B cell (primary cell): ENCODE results near the gene CLINT1. TPM values are rescaled to one million over a fixed set of nuclear protein-coding genes. Genes with fewer than 3 reads are reported as not detected.

Experiments used
- ATAC-seq: fragments of 200-7000 bp; cut with Tn5 transposase; one replicate; pipeline ENCODE4 v1.10.0; 2021; ENCODE audit warnings: low read depth, mild to moderate bottlenecking, moderate number of reproducible peaks, moderate library complexity
- CTCF ChIA-PET: fragments of 350-600 bp; sonication (Branson Sonifier 250); formaldehyde crosslinking; loops from one replicate; lab custom pipeline; 2021; ENCODE audit warnings: antibody characterized with exemption, inconsistent platforms; lab: Charles Lee
- POLR2A ChIA-PET: fragments of 350-600 bp; sonication (Branson Sonifier 250); formaldehyde crosslinking; loops from one replicate; lab custom pipeline; 2021; ENCODE audit warnings: antibody characterized with exemption; lab: Charles Lee
- DNase-seq: peaks from one replicate; pipeline ENCODE4 v3.0.0; 2013
- H2AFZ ChIP-seq: 2 replicates; pipeline ENCODE4 v1.6.1; 2012; ENCODE audit warnings: mild to moderate bottlenecking, low read depth, low read length; ENCODE audit not compliant: insufficient read depth, poor library complexity, severe bottlenecking
- H3K27ac ChIP-seq, 2 donors: 1 replicate in 1 of 2; 2 replicates in 1 of 2; pipeline ENCODE4 v1.5.1; 2012 to 2013; ENCODE audit warnings: low read length in 2 of 2, mild to moderate bottlenecking in 2 of 2, moderate library complexity in 1 of 2
- H3K27me3 ChIP-seq, 4 experiments: fragments of 200-600 bp in 1 of 4; sonication (generic) in 1 of 4; replicated peaks in 1 of 4; 1 replicate in 2 of 4; 2 replicates in 2 of 4; pipeline versions ENCODE4 v1.6.1 to v1.7.0; 2013 to 2016; ENCODE audit warnings: low read length in 3 of 4, mild to moderate bottlenecking in 2 of 4, mixed read lengths in 1 of 4, moderate library complexity in 1 of 4; ENCODE audit not compliant: insufficient read depth in 4 of 4, control insufficient read depth in 3 of 4; ENCODE audit errors: control extremely low read depth in 1 of 4
- H3K36me3 ChIP-seq, 2 experiments: replicated peaks in 1 of 2; 1 replicate in 1 of 2; 2 replicates in 1 of 2; pipeline versions ENCODE4 v1.6.1 to v1.7.1; 2013; ENCODE audit warnings: low read length in 1 of 2; ENCODE audit not compliant: insufficient read depth in 2 of 2, control insufficient read depth in 1 of 2; ENCODE audit errors: control extremely low read depth in 1 of 2, extremely low read depth in 1 of 2
- H3K4me1 ChIP-seq, 2 donors: fragments of 200-600 bp in 1 of 2; sonication (generic) in 1 of 2; 1 replicate in 1 of 2; 2 replicates in 1 of 2; pipeline versions ENCODE4 v1.5.1 to v1.6.1; 2013 to 2017; ENCODE audit warnings: low read length in 2 of 2; ENCODE audit not compliant: control insufficient read depth in 2 of 2, insufficient read depth in 2 of 2
- H3K4me2 ChIP-seq: replicated peaks from 2 replicates; pipeline ENCODE3; 2012; ENCODE audit warnings: mild to moderate bottlenecking, low read depth, low read length; ENCODE audit not compliant: poor library complexity, severe bottlenecking
- H3K4me3 ChIP-seq, 5 experiments: fragments of 200-600 bp in 1 of 5; sonication (generic) in 1 of 5; 1 replicate in 3 of 5; 2 replicates in 2 of 5; pipeline versions ENCODE4 v1.5.1 to v1.7.0; 2011 to 2016; ENCODE audit warnings: low read length in 4 of 5, mild to moderate bottlenecking in 4 of 5, low read depth in 2 of 5, control low read depth in 1 of 5, moderate library complexity in 1 of 5; ENCODE audit not compliant: insufficient read depth in 1 of 5; ENCODE audit errors: control extremely low read depth in 1 of 5, extremely low read depth in 1 of 5
- H3K79me2 ChIP-seq: fragments of 200-600 bp; sonication (generic); one replicate; pipeline ENCODE4 v1.6.0; 2016; ENCODE audit warnings: low read length; ENCODE audit not compliant: control insufficient read depth, insufficient read depth
- H3K9ac ChIP-seq: fragments of 200-600 bp; sonication (generic); 2 replicates; pipeline ENCODE4 v1.6.1; 2017; ENCODE audit warnings: mild to moderate bottlenecking, low read length, moderate library complexity
- H3K9me3 ChIP-seq, 3 donors: one replicate each; pipeline versions ENCODE4 v1.6.1 to v1.7.1; 2013; ENCODE audit warnings: low read length in 2 of 3; ENCODE audit not compliant: control insufficient read depth in 2 of 3, insufficient read depth in 1 of 3; ENCODE audit errors: control extremely low read depth in 1 of 3
- H4K20me1 ChIP-seq: 2 replicates; pipeline ENCODE4 v1.6.0; 2012; ENCODE audit warnings: mild to moderate bottlenecking, low read length; ENCODE audit not compliant: insufficient read depth, control insufficient read depth, poor library complexity, severe bottlenecking
- H3K27ac Mint-ChIP-seq: one replicate; pipeline ENCODE4 v1.8.0; 2021; ENCODE audit warnings: mixed read lengths
- H3K27me3 Mint-ChIP-seq: one replicate; pipeline ENCODE4 v1.8.0; 2021; ENCODE audit warnings: mixed read lengths
- H3K4me1 Mint-ChIP-seq: one replicate; pipeline ENCODE4 v1.8.0; 2021; ENCODE audit warnings: mixed read lengths
- H3K4me3 Mint-ChIP-seq: one replicate; pipeline ENCODE4 v1.8.0; 2021; ENCODE audit warnings: mixed read lengths
- H3K9me3 Mint-ChIP-seq: one replicate; pipeline ENCODE4 v1.8.0; 2022; ENCODE audit warnings: mixed read lengths; ENCODE audit not compliant: insufficient read depth
- CTCF ChIP-seq: fragments of 200-600 bp; IDR thresholded peaks from one replicate; pipeline ENCODE4 v1.8.0; 2022; ENCODE audit warnings: antibody characterized with exemption, mild to moderate bottlenecking
- EZH2 ChIP-seq: IDR thresholded peaks from 2 replicates; pipeline ENCODE4 v1.6.1; 2012; ENCODE audit warnings: borderline replicate concordance, low read depth, mild to moderate bottlenecking, moderate library complexity, low read length; ENCODE audit not compliant: insufficient read depth, poor library complexity, severe bottlenecking
- WGBS: methylation state at CpG from one replicate; pipeline ENCODE4 v1.1.5; 2013; ENCODE audit warnings: missing lambda C conversion rate; ENCODE audit not compliant: insufficient coverage; 5-methylcytosine and 5-hydroxymethylcytosine counted together
- intact Hi-C: fragments of 100-400 bp; cut with micrococcal nuclease; formaldehyde crosslinking; loops from one replicate; pipeline ENCODE4 v1.10.0; 2022
- polyA plus RNA-seq: library from polyadenylated mRNA; depleted of rRNA; stranded (reverse); fragments of >200 nt; gene quantifications from 2 replicates; pipeline ENCODE4 v1.2.3, GENCODE V29; 2012
- total RNA-seq, 2 donors: library from RNA; stranded (reverse); fragments of 120-200 nt in 1 of 2; gene quantifications; 1 replicate in 1 of 2; 2 replicates in 1 of 2; pipeline versions ENCODE4 v1.2.3 to v1.2.4, GENCODE V29; 2013 to 2022

CLINT1 gene
- total and polyA plus RNA-seq, 2 donors (not counting 1 experiment from before 2014, with no cell fraction given), result 69.7 to 89.1 TPM

GRCh38 chr5:157766442-157766841 lies 92.5 kb downstream of the CLINT1 start:
- Histone ChIP-seq H3K36me3 (no peaks in the 10 kb centered on the region), H3K4me2 (no peak overlapping the region), H2AFZ (no peak overlapping the region), H3K9me3 (peaks cover 0 to 5% (median 4%) of the 10 kb centered on the region in 3 donors), H3K4me3 (no peak overlapping the region), H3K4me1 (peaks cover 0 to 4% of the 10 kb centered on the region in 2 donors), H3K27me3 (no peaks in the 10 kb centered on the region), H3K27ac (no peak overlapping the region), H3K9ac (no peak overlapping the region), H3K79me2 (no peaks in the 10 kb centered on the region), H4K20me1 (no peaks in the 10 kb centered on the region)
- TF ChIP-seq EZH2 (no peak), CTCF (no peak)
- intact Hi-C loops, result no loop called here
- Mint-ChIP-seq H3K4me3 (no peak overlapping the region), H3K9me3 (no peaks in the 10 kb centered on the region), H3K27ac (no peak overlapping the region), H3K27me3 (no peaks in the 10 kb centered on the region), H3K4me1 (no peaks in the 10 kb centered on the region)
- ChIA-PET CTCF (interaction anchor here (0.8 to 1.5 kb wide), 2 partner anchors 229 to 514 kb away, joined by 3 to 6 read pairs; no protein-coding TSS in a partner anchor), POLR2A (no interaction called here)
- WGBS, result 83% methylated on average over 6 of the region's 7 CpGs
- ATAC-seq (no peak), DNase-seq (no peak)

- ChIA-PET CTCF (interaction anchor here (0.7 to 3.5 kb wide), 5 partner anchors 10 to 1368 kb away, joined by 3 to 20 read pairs (median 3); no protein-coding TSS in a partner anchor), POLR2A (no interaction called here)
- Histone ChIP-seq H3K27me3 (no peaks in the 10 kb centered on the region), H2AFZ (no peak overlapping the region), H3K9me3 (no peaks in the 10 kb centered on the region), H3K9ac (no peak overlapping the region), H4K20me1 (no peaks in the 10 kb centered on the region), H3K36me3 (no peaks in the 10 kb centered on the region), H3K4me1 (peaks cover 0 to 4% of the 10 kb centered on the region in 2 donors), H3K4me2 (no peak overlapping the region), H3K4me3 (no peak overlapping the region), H3K79me2 (no peaks in the 10 kb centered on the region), H3K27ac (no peak overlapping the region)
- no peak overlapping the region for H3K27ac Mint-ChIP-seq
- ATAC-seq, result no peak
- H3K4me1 Mint-ChIP-seq, result no peaks in the 10 kb centered on the region
- H3K27me3 Mint-ChIP-seq, result no peaks in the 10 kb centered on the region
- WGBS, result 96% methylated on average over 5 of the region's 6 CpGs
- TF ChIP-seq CTCF (no peak), EZH2 (no peak)
- intact Hi-C loops, result no loop called here
- H3K4me3 Mint-ChIP-seq, result no peak overlapping the region
- no peaks in the 10 kb centered on the region for H3K9me3 Mint-ChIP-seq
- DNase-seq, result no peak
Observed at GRCh38 chr5:157764531-157764930, 94.4 kb downstream of the CLINT1 start.
